ENCODE results near the gene RALGPS2. TPM values are rescaled to one million over a fixed set of nuclear protein-coding genes. Genes with fewer than 3 reads are reported as not detected.

Gene RALGPS2
- total and polyA plus RNA-seq, 4 donors, result 20.1 to 57.6 (median 35.0) TPM

GRCh38 chr1:178869119-178869697, 144.2 kb downstream of the RALGPS2 start:
- H3K27ac ChIP-seq (ENCODE audit: low read depth, low read length), result peak overlapping the region; percentile 15
- H3K36me3 ChIP-seq (ENCODE audit: control insufficient read depth, insufficient read depth, low read length), result no peaks in the 10 kb centered on the region
- no peaks in the 10 kb centered on the region for H3K9me3 ChIP-seq (ENCODE audit: control insufficient read depth, insufficient read depth, low read length)
- no peaks in the 10 kb centered on the region for H3K27me3 ChIP-seq (ENCODE audit: control insufficient read depth, insufficient read depth, low read length)
- DNase-seq (ENCODE audit: low read depth in 4 of 6, low spot score in 6 of 6), result peak in 3 of 6 donors; percentile 12 to 65 (median 38)
- WGBS (ENCODE audit: insufficient coverage), result 50% methylated on average over 1 of the region's 3 CpGs
- peak overlapping the region; percentile 9 for H3K4me3 ChIP-seq (ENCODE audit: low read depth, low read length)
- H3K4me1 ChIP-seq (ENCODE audit: control insufficient read depth, insufficient read depth, low read length), result no peaks in the 10 kb centered on the region

- no peak overlapping the region for H3K27ac ChIP-seq (ENCODE audit: low read depth, low read length)
- no peaks in the 10 kb centered on the region for H3K27me3 ChIP-seq (ENCODE audit: control insufficient read depth, insufficient read depth, low read length)
- DNase-seq (ENCODE audit: low read depth in 4 of 6, low spot score in 6 of 6), result no peak
- WGBS (ENCODE audit: insufficient coverage), result no CpG with 5 or more reads among the region's 1 CpG
- no peaks in the 10 kb centered on the region for H3K9me3 ChIP-seq (ENCODE audit: control insufficient read depth, insufficient read depth, low read length)
- H3K36me3 ChIP-seq (ENCODE audit: control insufficient read depth, insufficient read depth, low read length), result no peaks in the 10 kb centered on the region
- peak overlapping the region; percentile 19 for H3K4me3 ChIP-seq (ENCODE audit: low read depth, low read length)
- H3K4me1 ChIP-seq (ENCODE audit: control insufficient read depth, insufficient read depth, low read length), result no peaks in the 10 kb centered on the region
Measured at GRCh38 chr1:178870221-178870620, 145.2 kb downstream of the RALGPS2 start.

GRCh38 chr1:178870944-178871343, 145.9 kb downstream of the RALGPS2 start, which contains the start of gene ANGPTL1:
Gene ANGPTL1, minus strand, starts transcription at chr1:178871077. Its CDS starts 5,301 bp downstream, at chr1:178865776.
- no peaks in the 10 kb centered on the region for H3K27me3 ChIP-seq (ENCODE audit: control insufficient read depth, insufficient read depth, low read length)
- no peaks in the 10 kb centered on the region for H3K36me3 ChIP-seq (ENCODE audit: control insufficient read depth, insufficient read depth, low read length)
- peak in 3 of 6 donors; percentile 31 to 80 (median 75) for DNase-seq (ENCODE audit: low read depth in 4 of 6, low spot score in 6 of 6)
- H3K9me3 ChIP-seq (ENCODE audit: control insufficient read depth, insufficient read depth, low read length), result no peaks in the 10 kb centered on the region
- no CpG with 5 or more reads among the region's 4 CpGs for WGBS (ENCODE audit: insufficient coverage)
- H3K4me1 ChIP-seq (ENCODE audit: control insufficient read depth, insufficient read depth, low read length), result no peaks in the 10 kb centered on the region
- H3K4me3 ChIP-seq (ENCODE audit: low read depth, low read length), result peak within 1 kb of the TSS; percentile 19
- peak within 1 kb of the TSS; percentile 42 for H3K27ac ChIP-seq (ENCODE audit: low read depth, low read length)

- H3K27ac ChIP-seq (ENCODE audit: low read depth, low read length), result peak overlapping the region; percentile 42
- H3K36me3 ChIP-seq (ENCODE audit: control insufficient read depth, insufficient read depth, low read length), result no peaks in the 10 kb centered on the region
- no peaks in the 10 kb centered on the region for H3K27me3 ChIP-seq (ENCODE audit: control insufficient read depth, insufficient read depth, low read length)
- DNase-seq (ENCODE audit: low read depth in 4 of 6, low spot score in 6 of 6), result no peak
- H3K4me3 ChIP-seq (ENCODE audit: low read depth, low read length), result no peak overlapping the region
- H3K4me1 ChIP-seq (ENCODE audit: control insufficient read depth, insufficient read depth, low read length), result no peaks in the 10 kb centered on the region
- no peaks in the 10 kb centered on the region for H3K9me3 ChIP-seq (ENCODE audit: control insufficient read depth, insufficient read depth, low read length)
Measured at GRCh38 chr1:178871551-178872320, 146.7 kb downstream of the RALGPS2 start.

- no peak overlapping the region for H3K4me3 ChIP-seq (ENCODE audit: low read depth, low read length)
- H3K9me3 ChIP-seq (ENCODE audit: control insufficient read depth, insufficient read depth, low read length), result no peaks in the 10 kb centered on the region
- no peaks in the 10 kb centered on the region for H3K27me3 ChIP-seq (ENCODE audit: control insufficient read depth, insufficient read depth, low read length)
- H3K36me3 ChIP-seq (ENCODE audit: control insufficient read depth, insufficient read depth, low read length), result no peaks in the 10 kb centered on the region
- no peak overlapping the region for H3K27ac ChIP-seq (ENCODE audit: low read depth, low read length)
- H3K4me1 ChIP-seq (ENCODE audit: control insufficient read depth, insufficient read depth, low read length), result no peaks in the 10 kb centered on the region
- DNase-seq (ENCODE audit: low read depth in 4 of 6, low spot score in 6 of 6), result no peak
- WGBS (ENCODE audit: insufficient coverage), result no CpG with 5 or more reads among the region's 2 CpGs
Measured at GRCh38 chr1:178874966-178875365, 149.9 kb downstream of the RALGPS2 start.

GRCh38 chr1:178875936-178876335, 150.9 kb downstream of the RALGPS2 start:
- H3K4me3 ChIP-seq (ENCODE audit: low read depth, low read length), result no peak overlapping the region
- H3K27ac ChIP-seq (ENCODE audit: low read depth, low read length), result no peak overlapping the region
- no peak for DNase-seq (ENCODE audit: low read depth in 4 of 6, low spot score in 6 of 6)
- no peaks in the 10 kb centered on the region for H3K36me3 ChIP-seq (ENCODE audit: control insufficient read depth, insufficient read depth, low read length)
- H3K4me1 ChIP-seq (ENCODE audit: control insufficient read depth, insufficient read depth, low read length), result no peaks in the 10 kb centered on the region
- no peaks in the 10 kb centered on the region for H3K9me3 ChIP-seq (ENCODE audit: control insufficient read depth, insufficient read depth, low read length)
- no peaks in the 10 kb centered on the region for H3K27me3 ChIP-seq (ENCODE audit: control insufficient read depth, insufficient read depth, low read length)

GRCh38 chr1:178877896-178878295, 152.9 kb downstream of the RALGPS2 start:
- H3K27me3 ChIP-seq (ENCODE audit: control insufficient read depth, insufficient read depth, low read length), result no peaks in the 10 kb centered on the region
- H3K36me3 ChIP-seq (ENCODE audit: control insufficient read depth, insufficient read depth, low read length), result no peaks in the 10 kb centered on the region
- DNase-seq (ENCODE audit: low read depth in 4 of 6, low spot score in 6 of 6), result no peak
- no peak overlapping the region for H3K4me3 ChIP-seq (ENCODE audit: low read depth, low read length)
- no peaks in the 10 kb centered on the region for H3K4me1 ChIP-seq (ENCODE audit: control insufficient read depth, insufficient read depth, low read length)
- WGBS (ENCODE audit: insufficient coverage), result no CpG with 5 or more reads among the region's 3 CpGs
- H3K27ac ChIP-seq (ENCODE audit: low read depth, low read length), result no peak overlapping the region
- no peaks in the 10 kb centered on the region for H3K9me3 ChIP-seq (ENCODE audit: control insufficient read depth, insufficient read depth, low read length)

- WGBS (ENCODE audit: insufficient coverage), result no CpG with 5 or more reads among the region's 3 CpGs
- Histone ChIP-seq H3K4me1 (ENCODE audit: control insufficient read depth, insufficient read depth, low read length) (no peaks in the 10 kb centered on the region), H3K27me3 (ENCODE audit: control insufficient read depth, insufficient read depth, low read length) (no peaks in the 10 kb centered on the region), H3K4me3 (ENCODE audit: low read depth, low read length) (no peak overlapping the region), H3K27ac (ENCODE audit: low read depth, low read length) (no peak overlapping the region), H3K9me3 (ENCODE audit: control insufficient read depth, insufficient read depth, low read length) (no peaks in the 10 kb centered on the region), H3K36me3 (ENCODE audit: control insufficient read depth, insufficient read depth, low read length) (peaks cover 2% of the 10 kb centered on the region)
- DNase-seq (ENCODE audit: low read depth in 4 of 6, low spot score in 6 of 6), result no peak
Measured at GRCh38 chr1:178881950-178882349, 156.9 kb downstream of the RALGPS2 start.

GRCh38 chr1:178885869-178886268, 160.8 kb downstream of the RALGPS2 start:
- DNase-seq (ENCODE audit: low read depth in 4 of 6, low spot score in 6 of 6), result no peak

GRCh38 chr1:178886551-178886950, 161.5 kb downstream of the RALGPS2 start:
- no peak overlapping the region for H3K4me3 ChIP-seq (ENCODE audit: low read depth, low read length)
- H3K4me1 ChIP-seq (ENCODE audit: control insufficient read depth, insufficient read depth, low read length), result no peaks in the 10 kb centered on the region
- H3K9me3 ChIP-seq (ENCODE audit: control insufficient read depth, insufficient read depth, low read length), result no peaks in the 10 kb centered on the region
- no peaks in the 10 kb centered on the region for H3K27me3 ChIP-seq (ENCODE audit: control insufficient read depth, insufficient read depth, low read length)
- no peak for DNase-seq (ENCODE audit: low read depth in 4 of 6, low spot score in 6 of 6)
- H3K36me3 ChIP-seq (ENCODE audit: control insufficient read depth, insufficient read depth, low read length), result peaks cover 5% of the 10 kb centered on the region
- no CpG with 5 or more reads among the region's 2 CpGs for WGBS (ENCODE audit: insufficient coverage)
- H3K27ac ChIP-seq (ENCODE audit: low read depth, low read length), result no peak overlapping the region

More at GRCh38 chr1:178885869-178886268, 160.8 kb downstream of the RALGPS2 start:
- Histone ChIP-seq H3K27me3 (ENCODE audit: control insufficient read depth, insufficient read depth, low read length) (no peaks in the 10 kb centered on the region), H3K36me3 (ENCODE audit: control insufficient read depth, insufficient read depth, low read length) (peaks cover 5% of the 10 kb centered on the region), H3K27ac (ENCODE audit: low read depth, low read length) (no peak overlapping the region), H3K9me3 (ENCODE audit: control insufficient read depth, insufficient read depth, low read length) (no peaks in the 10 kb centered on the region), H3K4me1 (ENCODE audit: control insufficient read depth, insufficient read depth, low read length) (no peaks in the 10 kb centered on the region), H3K4me3 (ENCODE audit: low read depth, low read length) (no peak overlapping the region)
- WGBS (ENCODE audit: insufficient coverage), result 80% methylated on average over 1 of the region's 4 CpGs

Data from spinal cord (tissue), 10 donors.